ENCODE measurements around the gene SPATA31D1.

The SPATA31D1 gene

DNA sequence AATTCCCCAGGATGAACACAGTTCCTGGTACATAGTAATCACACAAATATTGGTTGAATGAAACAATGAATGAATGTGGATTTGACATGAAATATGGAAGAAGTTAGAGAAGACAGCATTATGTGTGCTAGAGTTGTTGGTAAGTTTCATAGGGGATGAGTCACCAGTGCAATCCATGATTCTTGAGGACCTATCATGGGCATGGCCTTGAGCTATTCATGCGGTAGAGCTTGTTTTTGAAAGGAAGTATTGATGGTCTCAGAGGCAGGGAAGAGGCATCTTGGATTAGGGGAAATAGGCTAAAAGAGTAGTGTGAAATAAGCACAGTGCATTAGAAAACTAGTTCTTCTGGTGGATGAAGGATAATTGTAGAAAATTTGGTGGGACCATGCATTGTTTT lies 22.1 kb downstream of the SPATA31D1 start:
- H3K36me3 Mint-ChIP-seq (ENCODE audit: low read depth), result no peaks in the 10 kb centered on the region

DNA sequence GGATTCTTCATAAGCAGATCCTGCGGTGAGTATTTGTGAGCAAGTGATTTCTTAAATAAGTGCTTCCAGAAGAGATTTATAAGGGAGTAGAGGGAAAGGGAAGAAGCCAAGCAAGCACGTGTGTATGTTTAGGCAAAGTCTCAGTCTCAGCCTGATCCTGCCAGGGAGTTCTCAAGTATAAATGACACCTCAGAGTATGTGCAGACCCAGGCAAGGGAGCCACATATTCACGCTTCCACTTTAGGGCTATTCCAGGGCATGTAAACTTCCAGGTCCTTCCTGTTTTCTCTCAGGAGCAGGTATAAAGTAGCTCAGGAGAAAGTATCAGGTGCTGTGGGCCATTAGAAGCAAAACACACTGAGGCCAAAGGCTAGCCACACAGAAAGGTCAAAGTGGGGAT lies 22.6 kb downstream of the SPATA31D1 start:
- peaks cover 9% of the 10 kb centered on the region for H3K9me3 Mint-ChIP-seq
- TF ChIP-seq, protein P1, sequence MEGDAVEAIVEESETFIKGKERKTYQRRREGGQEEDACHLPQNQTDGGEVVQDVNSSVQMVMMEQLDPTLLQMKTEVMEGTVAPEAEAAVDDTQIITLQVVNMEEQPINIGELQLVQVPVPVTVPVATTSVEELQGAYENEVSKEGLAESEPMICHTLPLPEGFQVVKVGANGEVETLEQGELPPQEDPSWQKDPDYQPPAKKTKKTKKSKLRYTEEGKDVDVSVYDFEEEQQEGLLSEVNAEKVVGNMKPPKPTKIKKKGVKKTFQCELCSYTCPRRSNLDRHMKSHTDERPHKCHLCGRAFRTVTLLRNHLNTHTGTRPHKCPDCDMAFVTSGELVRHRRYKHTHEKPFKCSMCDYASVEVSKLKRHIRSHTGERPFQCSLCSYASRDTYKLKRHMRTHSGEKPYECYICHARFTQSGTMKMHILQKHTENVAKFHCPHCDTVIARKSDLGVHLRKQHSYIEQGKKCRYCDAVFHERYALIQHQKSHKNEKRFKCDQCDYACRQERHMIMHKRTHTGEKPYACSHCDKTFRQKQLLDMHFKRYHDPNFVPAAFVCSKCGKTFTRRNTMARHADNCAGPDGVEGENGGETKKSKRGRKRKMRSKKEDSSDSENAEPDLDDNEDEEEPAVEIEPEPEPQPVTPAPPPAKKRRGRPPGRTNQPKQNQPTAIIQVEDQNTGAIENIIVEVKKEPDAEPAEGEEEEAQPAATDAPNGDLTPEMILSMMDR (IDR thresholded peaks at IDR 0.05; ENCODE audit: unreplicated experiment in 3 of 3), result no peak
- H3K4me3 Mint-ChIP-seq, result no peak overlapping the region
- H3K27ac Mint-ChIP-seq, result no peak overlapping the region
- H3K27me3 Mint-ChIP-seq (ENCODE audit: low read depth), result no peaks in the 10 kb centered on the region
- peaks cover 6% of the 10 kb centered on the region for H3K4me1 Mint-ChIP-seq
- H3K36me3 Mint-ChIP-seq (ENCODE audit: low read depth), result no peaks in the 10 kb centered on the region

More for the DNA sequence above, 22.1 kb downstream of the SPATA31D1 start:
- Mint-ChIP-seq H3K4me1 (peaks cover 6% of the 10 kb centered on the region), H3K4me3 (no peak overlapping the region), H3K27ac (no peak overlapping the region), H3K27me3 (ENCODE audit: low read depth) (no peaks in the 10 kb centered on the region), H3K9me3 (peaks cover 9% of the 10 kb centered on the region)
- TF ChIP-seq, protein P1 (IDR thresholded peaks at IDR 0.05; ENCODE audit: unreplicated experiment in 3 of 3), result no peak

DNA sequence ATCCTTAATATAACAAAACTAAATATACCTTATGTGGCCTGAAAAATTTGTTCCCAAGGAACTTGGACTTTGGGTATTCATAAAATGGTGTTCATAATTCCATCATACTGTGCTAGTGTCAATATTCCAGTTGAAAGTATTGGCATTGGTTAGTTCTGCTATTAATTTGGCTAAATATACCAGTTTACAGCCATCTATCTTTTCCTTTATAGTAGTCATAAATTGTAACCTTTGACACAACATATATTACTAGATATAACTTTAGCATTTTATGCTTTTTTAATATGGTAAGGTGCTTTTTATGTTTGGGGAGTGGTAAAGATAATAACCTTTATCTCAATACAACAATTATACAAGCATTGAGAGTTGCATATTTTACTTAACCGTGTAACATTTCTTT lies 23.7 kb downstream of the SPATA31D1 start:
- TF ChIP-seq, protein P1 (IDR thresholded peaks at IDR 0.05; ENCODE audit: unreplicated experiment in 3 of 3), result no peak
- H3K9me3 Mint-ChIP-seq, result peaks cover 15% of the 10 kb centered on the region
- H3K4me3 Mint-ChIP-seq, result no peak overlapping the region
- no peaks in the 10 kb centered on the region for H3K4me1 Mint-ChIP-seq
- no peaks in the 10 kb centered on the region for H3K27me3 Mint-ChIP-seq (ENCODE audit: low read depth)
- H3K27ac Mint-ChIP-seq, result no peak overlapping the region
- no peaks in the 10 kb centered on the region for H3K36me3 Mint-ChIP-seq (ENCODE audit: low read depth)

DNA sequence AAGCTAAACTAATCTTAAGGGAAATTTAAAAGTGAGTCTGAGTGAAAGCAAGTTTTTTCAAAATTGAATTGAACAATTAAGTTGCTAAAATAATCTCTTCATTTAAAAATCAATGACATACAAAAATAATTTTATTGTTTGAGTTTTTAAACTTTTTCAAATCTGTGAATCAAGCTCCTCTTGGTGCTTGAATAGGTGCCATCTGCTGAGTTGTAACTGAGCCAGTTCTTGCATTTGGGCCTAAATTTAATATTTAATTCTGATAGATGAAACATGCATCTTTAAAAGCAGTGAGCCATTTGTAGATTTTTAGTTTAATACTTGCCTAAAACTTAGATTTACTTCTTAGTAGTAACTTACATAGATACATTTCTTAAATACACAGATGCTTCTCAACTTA lies 31.8 kb downstream of the SPATA31D1 start:
- Mint-ChIP-seq H3K27ac (no peak overlapping the region), H3K9me3 (peaks cover 20% of the 10 kb centered on the region), H3K4me1 (peaks cover 10% of the 10 kb centered on the region), H3K36me3 (ENCODE audit: low read depth) (no peaks in the 10 kb centered on the region), H3K4me3 (no peak overlapping the region), H3K27me3 (ENCODE audit: low read depth) (no peaks in the 10 kb centered on the region)
- TF ChIP-seq, protein P1 (IDR thresholded peaks at IDR 0.05; ENCODE audit: unreplicated experiment in 3 of 3), result no peak

DNA sequence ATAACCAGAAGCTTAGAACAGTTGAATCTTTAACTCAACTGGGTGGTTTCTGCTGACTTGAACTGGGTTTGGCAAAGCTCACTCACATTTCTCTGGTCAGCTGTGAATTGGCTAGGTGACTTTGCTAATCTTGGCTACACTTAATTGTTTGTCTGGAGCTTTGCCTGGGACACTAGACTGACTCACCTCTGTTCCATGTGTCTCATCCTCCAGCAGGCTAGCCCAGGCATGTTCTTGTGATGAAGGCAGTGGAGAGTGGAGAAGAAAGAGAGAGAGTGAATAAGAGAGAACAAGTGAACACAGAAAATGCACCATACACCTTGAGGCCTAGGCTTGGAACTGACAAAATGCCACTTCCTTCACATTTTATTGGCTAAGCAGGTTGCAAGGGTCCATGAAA lies 32.6 kb downstream of the SPATA31D1 start:
- no peaks in the 10 kb centered on the region for H3K27me3 Mint-ChIP-seq (ENCODE audit: low read depth)
- TF ChIP-seq, protein P1 (IDR thresholded peaks at IDR 0.05; ENCODE audit: unreplicated experiment in 3 of 3), result no peak

DNA sequence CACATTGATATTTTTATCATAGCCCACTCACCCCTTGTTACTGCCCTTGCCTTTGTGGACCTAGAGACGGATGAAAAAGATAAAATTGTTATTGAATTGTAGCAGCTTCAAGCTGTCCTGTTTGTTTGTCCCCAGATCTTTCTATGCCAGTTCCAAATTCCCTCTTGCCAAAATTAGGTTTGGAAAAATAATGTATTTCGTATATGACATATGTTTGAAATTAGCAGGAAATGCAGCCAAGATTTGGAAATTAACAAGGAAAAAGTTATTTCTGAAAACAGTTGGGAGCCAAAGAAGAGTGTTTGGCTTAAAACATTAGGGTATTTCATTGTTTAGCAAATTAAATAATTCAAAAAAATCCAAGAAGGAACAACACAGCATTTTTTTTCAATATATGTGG lies 33.5 kb downstream of the SPATA31D1 start:
- no peaks in the 10 kb centered on the region for H3K27me3 Mint-ChIP-seq (ENCODE audit: low read depth)
- TF ChIP-seq, protein P1 (IDR thresholded peaks at IDR 0.05; ENCODE audit: unreplicated experiment in 3 of 3), result no peak
- no peaks in the 10 kb centered on the region for H3K36me3 Mint-ChIP-seq (ENCODE audit: low read depth)
- peaks cover 14% of the 10 kb centered on the region for H3K9me3 Mint-ChIP-seq
- H3K27ac Mint-ChIP-seq, result no peak overlapping the region
- H3K4me3 Mint-ChIP-seq, result no peak overlapping the region
- H3K4me1 Mint-ChIP-seq, result peaks cover 10% of the 10 kb centered on the region

More for the DNA sequence above, 32.6 kb downstream of the SPATA31D1 start:
- H3K4me1 Mint-ChIP-seq, result peaks cover 10% of the 10 kb centered on the region
- no peak overlapping the region for H3K4me3 Mint-ChIP-seq
- H3K27ac Mint-ChIP-seq, result no peak overlapping the region
- peaks cover 19% of the 10 kb centered on the region for H3K9me3 Mint-ChIP-seq
- no peaks in the 10 kb centered on the region for H3K36me3 Mint-ChIP-seq (ENCODE audit: low read depth)
